Thyroid gland (tissue), 4 donors: ENCODE data around the gene IGIP. TPM values are rescaled to one million over a fixed set of nuclear protein-coding genes. Genes with fewer than 3 reads are reported as not detected.

Experiments
- DNase-seq, 2 donors: peaks; one replicate each; pipeline ENCODE4 v3.0.0-alpha.2; 2019
- H3K27ac ChIP-seq, 3 donors: fragments of 200-600 bp; sonication (generic); 1 replicate in 2 of 3; 2 replicates in 1 of 3; pipeline ENCODE4 v1.5.1; 2016 to 2019; ENCODE audit warnings: mild to moderate bottlenecking in 1 of 3, moderate library complexity in 1 of 3
- H3K27me3 ChIP-seq: fragments of 200-600 bp; sonication (generic); one replicate; pipeline ENCODE4 v1.5.1; 2019
- H3K36me3 ChIP-seq, 2 donors: fragments of 200-600 bp; sonication (generic); one replicate each; pipeline ENCODE4 v1.5.1; 2016 to 2019
- H3K4me1 ChIP-seq, 2 donors: fragments of 200-600 bp; sonication (generic); one replicate each; pipeline ENCODE4 v1.5.1; 2017 to 2019
- H3K4me3 ChIP-seq, 3 donors: fragments of 200-600 bp; sonication (generic); replicated peaks in 1 of 3; 1 replicate in 2 of 3; 2 replicates in 1 of 3; pipeline ENCODE4 v1.5.1; 2016; ENCODE audit warnings: mild to moderate bottlenecking in 1 of 3
- H3K9me3 ChIP-seq: fragments of 200-600 bp; sonication (generic); one replicate; pipeline ENCODE4 v1.5.1; 2017
- POLR2A ChIP-seq, 2 donors: fragments of 450-650 bp; IDR thresholded peaks; one replicate each; pipeline ENCODE4 v1.6.1; 2017; ENCODE audit warnings: antibody characterized with exemption in 2 of 2, mild to moderate bottlenecking in 2 of 2, moderate library complexity in 1 of 2
- WGBS, 2 donors: methylation state at CpG; one replicate each; pipeline ENCODE4 v1.1.5; 2017; 5-methylcytosine and 5-hydroxymethylcytosine counted together
- intact Hi-C: fragments of 100-400 bp; cut with DNase I; formaldehyde crosslinking; loops from one replicate; pipeline ENCODE4 v1.15.1; 2023
- total RNA-seq, 4 donors: library from RNA; depleted of rRNA; stranded (reverse); fragments of >200 nt; gene quantifications; one replicate each; pipeline ENCODE4 v1.2.3, GENCODE V29; 2016
- TF ChIP-seq, protein P1 (sequence below), 6 experiments: fragments of 200-600 bp in 3 of 6; fragments of 450-650 bp in 3 of 6; sonication (generic) in 3 of 6; IDR thresholded peaks; one replicate each; pipeline ENCODE4 v1.5.1; 2016 to 2019; ENCODE audit warnings: antibody characterized with exemption in 6 of 6, mild to moderate bottlenecking in 2 of 6, inconsistent platforms in 1 of 6, moderate library complexity in 1 of 6

IGIP gene
- 10 to 100 TPM; 25.1 to 41.3 (median 28.6) TPM for total RNA-seq

GRCh38 chr5:140125637-140126036 lies at the start of gene IGIP:
Gene IGIP (plus strand): TSS chr5:140125937. CDS start chr5:140128477, 2,540 bp downstream.
- Histone ChIP-seq H3K27me3 (no peaks in the 10 kb centered on the region), H3K9me3 (no peaks in the 10 kb centered on the region), H3K4me1 (peaks cover 19 to 23% of the 10 kb centered on the region in 2 donors), H3K27ac (no peak within 1 kb of the TSS), H3K36me3 (no peaks in the 10 kb centered on the region), H3K4me3 (no peak within 1 kb of the TSS)
- intact Hi-C loops, result no loop called here
- TF ChIP-seq POLR2A (IDR thresholded peaks at IDR 0.05), result no peak
- DNase-seq, result no peak
- 97 to 98% methylated on average over 4 of the region's 4 CpGs for WGBS, 2 donors

- intact Hi-C loops, result loop anchor here (10.0 kb wide), 1 partner anchor 279 kb away; no protein-coding TSS in a partner anchor
- Histone ChIP-seq H3K4me3 (no peak overlapping the region), H3K27ac (no peak overlapping the region), H3K27me3 (no peaks in the 10 kb centered on the region), H3K36me3 (no peaks in the 10 kb centered on the region), H3K4me1 (no peaks in the 10 kb centered on the region), H3K9me3 (no peaks in the 10 kb centered on the region)
- WGBS, 2 donors, result 92 to 100% methylated on average over 1 of the region's 1 CpG
- no peak for TF ChIP-seq POLR2A (IDR thresholded peaks at IDR 0.05)
- TF ChIP-seq, protein P1, sequence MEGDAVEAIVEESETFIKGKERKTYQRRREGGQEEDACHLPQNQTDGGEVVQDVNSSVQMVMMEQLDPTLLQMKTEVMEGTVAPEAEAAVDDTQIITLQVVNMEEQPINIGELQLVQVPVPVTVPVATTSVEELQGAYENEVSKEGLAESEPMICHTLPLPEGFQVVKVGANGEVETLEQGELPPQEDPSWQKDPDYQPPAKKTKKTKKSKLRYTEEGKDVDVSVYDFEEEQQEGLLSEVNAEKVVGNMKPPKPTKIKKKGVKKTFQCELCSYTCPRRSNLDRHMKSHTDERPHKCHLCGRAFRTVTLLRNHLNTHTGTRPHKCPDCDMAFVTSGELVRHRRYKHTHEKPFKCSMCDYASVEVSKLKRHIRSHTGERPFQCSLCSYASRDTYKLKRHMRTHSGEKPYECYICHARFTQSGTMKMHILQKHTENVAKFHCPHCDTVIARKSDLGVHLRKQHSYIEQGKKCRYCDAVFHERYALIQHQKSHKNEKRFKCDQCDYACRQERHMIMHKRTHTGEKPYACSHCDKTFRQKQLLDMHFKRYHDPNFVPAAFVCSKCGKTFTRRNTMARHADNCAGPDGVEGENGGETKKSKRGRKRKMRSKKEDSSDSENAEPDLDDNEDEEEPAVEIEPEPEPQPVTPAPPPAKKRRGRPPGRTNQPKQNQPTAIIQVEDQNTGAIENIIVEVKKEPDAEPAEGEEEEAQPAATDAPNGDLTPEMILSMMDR (IDR thresholded peaks at IDR 0.05), result no peak
- no peak for DNase-seq
Measured at GRCh38 chr5:140076142-140076541, 49.6 kb upstream of the IGIP start.

- no peaks in the 10 kb centered on the region for H3K36me3 ChIP-seq
- DNase-seq, result no peak
- no peaks in the 10 kb centered on the region for H3K27me3 ChIP-seq
- no peak overlapping the region for H3K27ac ChIP-seq
- no peak for TF ChIP-seq POLR2A (IDR thresholded peaks at IDR 0.05)
- TF ChIP-seq, protein P1 (IDR thresholded peaks at IDR 0.05), result no peak
- no peak overlapping the region for H3K4me3 ChIP-seq
- intact Hi-C loops, result loop anchor here (10.0 kb wide), 1 partner anchor 278 kb away; no protein-coding TSS in a partner anchor
- no peaks in the 10 kb centered on the region for H3K9me3 ChIP-seq
- 67 to 74% methylated on average over 2 of the region's 2 CpGs for WGBS, 2 donors
- no peaks in the 10 kb centered on the region for H3K4me1 ChIP-seq
Measured at GRCh38 chr5:140076788-140077187, 48.9 kb upstream of the IGIP start.

GRCh38 chr5:140083120-140083519 lies 42.6 kb upstream of the IGIP start:
- WGBS, 2 donors, result 92 to 93% methylated on average over 1 of the region's 1 CpG
- intact Hi-C loops, result no loop called here

GRCh38 chr5:140083650-140084049 lies 42.1 kb upstream of the IGIP start:
- no peak overlapping the region for H3K4me3 ChIP-seq
- intact Hi-C loops, result no loop called here
- no peak for DNase-seq
- no peaks in the 10 kb centered on the region for H3K27me3 ChIP-seq
- 90 to 94% methylated on average over 1 of the region's 1 CpG for WGBS, 2 donors
- peaks cover 10 to 11% of the 10 kb centered on the region in 2 donors for H3K4me1 ChIP-seq
- no peaks in the 10 kb centered on the region for H3K9me3 ChIP-seq
- TF ChIP-seq, protein P1 (IDR thresholded peaks at IDR 0.05), result no peak
- no peak for TF ChIP-seq POLR2A (IDR thresholded peaks at IDR 0.05)
- H3K27ac ChIP-seq, result no peak overlapping the region
- H3K36me3 ChIP-seq, result no peaks in the 10 kb centered on the region

More at GRCh38 chr5:140083120-140083519, 42.6 kb upstream of the IGIP start:
- no peak overlapping the region for H3K27ac ChIP-seq
- H3K9me3 ChIP-seq, result no peaks in the 10 kb centered on the region
- TF ChIP-seq, protein P1 (IDR thresholded peaks at IDR 0.05), result no peak
- no peak for TF ChIP-seq POLR2A (IDR thresholded peaks at IDR 0.05)
- DNase-seq, result no peak
- no peaks in the 10 kb centered on the region for H3K27me3 ChIP-seq
- H3K4me3 ChIP-seq, result no peak overlapping the region
- H3K4me1 ChIP-seq, result peaks cover 10 to 11% of the 10 kb centered on the region in 2 donors
- H3K36me3 ChIP-seq, result no peaks in the 10 kb centered on the region
